Vagina (tissue), 2 donors: ENCODE measurements around the gene DAO. TPM values are rescaled to one million over a fixed set of nuclear protein-coding genes. Genes with fewer than 3 reads are reported as not detected.

ENCODE experiments used
- DNase-seq, 2 donors: peaks; one replicate each; pipeline ENCODE4 v3.0.0-alpha.2; 2017; ENCODE audit errors: extremely low spot score in 2 of 2
- H3K27ac ChIP-seq: fragments of 200-600 bp; sonication (generic); one replicate; pipeline ENCODE4 v1.5.1; 2019
- H3K27me3 ChIP-seq: fragments of 200-600 bp; sonication (generic); one replicate; pipeline ENCODE4 v1.5.1; 2019
- H3K36me3 ChIP-seq, 2 donors: fragments of 200-600 bp; sonication (generic); one replicate each; pipeline ENCODE4 v1.5.1; 2017 to 2019
- H3K4me1 ChIP-seq: fragments of 200-600 bp; sonication (generic); one replicate; pipeline ENCODE4 v1.5.1; 2019
- H3K4me3 ChIP-seq, 2 donors: fragments of 200-600 bp; sonication (generic); 1 replicate in 1 of 2; 2 replicates in 1 of 2; pipeline ENCODE4 v1.5.1; 2016 to 2019
- H3K9me3 ChIP-seq: fragments of 200-600 bp; sonication (generic); one replicate; pipeline ENCODE4 v1.5.1; 2019
- POLR2A ChIP-seq, 2 donors: fragments of 450-650 bp; IDR thresholded peaks; one replicate each; pipeline ENCODE4 v1.6.1; 2017; ENCODE audit warnings: antibody characterized with exemption in 2 of 2, mild to moderate bottlenecking in 2 of 2, moderate library complexity in 2 of 2
- POLR2AphosphoS5 ChIP-seq, 2 donors: sonication (generic); formaldehyde crosslinking; IDR thresholded peaks; one replicate each; pipeline ENCODE4 v1.9.0; 2017; ENCODE audit warnings: antibody characterized with exemption in 2 of 2, mild to moderate bottlenecking in 2 of 2, low read depth in 1 of 2; ENCODE audit not compliant: insufficient read depth in 1 of 2
- intact Hi-C: fragments of 100-400 bp; cut with DNase I; formaldehyde crosslinking; loops from one replicate; pipeline ENCODE4 v1.15.1; 2023
- total RNA-seq: library from RNA; depleted of rRNA; stranded (reverse); fragments of >200 nt; gene quantifications from one replicate; pipeline ENCODE4 v1.2.3, GENCODE V29; 2016
- TF ChIP-seq, protein P1 (sequence below), 3 experiments: fragments of 450-650 bp in 2 of 3; fragments of 200-600 bp in 1 of 3; sonication (generic) in 1 of 3; IDR thresholded peaks; one replicate each; pipeline ENCODE4 v1.5.1; 2017 to 2019; ENCODE audit warnings: antibody characterized with exemption in 3 of 3, mild to moderate bottlenecking in 2 of 3, moderate library complexity in 2 of 3

DAO gene
- total RNA-seq, 1 donor from 2014 or later: not detected

DNA sequence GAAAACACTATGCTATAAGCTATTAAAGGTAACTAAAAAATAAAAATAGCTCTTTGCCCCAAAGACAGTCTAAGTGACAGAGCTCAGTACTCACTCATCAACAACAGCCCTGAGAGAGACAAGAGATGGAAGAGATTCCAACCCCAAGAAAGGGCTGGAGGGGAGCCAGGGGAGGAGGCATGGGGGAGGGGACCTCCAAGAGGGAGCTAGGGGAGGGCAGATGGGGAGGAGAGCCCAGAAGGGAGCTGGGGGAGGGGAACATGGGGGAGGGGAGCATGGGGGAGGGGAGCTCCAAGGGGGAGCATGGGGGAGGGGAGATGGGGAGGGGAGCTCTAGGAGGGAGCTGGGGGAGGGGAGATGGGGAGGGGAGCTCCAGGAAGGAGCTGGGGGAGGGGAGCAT is 30.2 kb upstream of the DAO start:
- no peak for DNase-seq
- Histone ChIP-seq H3K36me3 (peaks cover 0 to 21% of the 10 kb centered on the region in 2 donors), H3K27me3 (no peaks in the 10 kb centered on the region), H3K4me1 (peaks cover 58% of the 10 kb centered on the region), H3K9me3 (no peaks in the 10 kb centered on the region), H3K4me3 (no peak overlapping the region), H3K27ac (no peak overlapping the region)
- intact Hi-C loops: loop anchor here (10.0 kb wide), 4 partner anchors 45 to 285 kb away; partner anchors contain the start of genes ALKBH2, ISCU, SART3 and UNG
- no peak for TF ChIP-seq POLR2A (IDR thresholded peaks at IDR 0.05)
- TF ChIP-seq, protein P1, sequence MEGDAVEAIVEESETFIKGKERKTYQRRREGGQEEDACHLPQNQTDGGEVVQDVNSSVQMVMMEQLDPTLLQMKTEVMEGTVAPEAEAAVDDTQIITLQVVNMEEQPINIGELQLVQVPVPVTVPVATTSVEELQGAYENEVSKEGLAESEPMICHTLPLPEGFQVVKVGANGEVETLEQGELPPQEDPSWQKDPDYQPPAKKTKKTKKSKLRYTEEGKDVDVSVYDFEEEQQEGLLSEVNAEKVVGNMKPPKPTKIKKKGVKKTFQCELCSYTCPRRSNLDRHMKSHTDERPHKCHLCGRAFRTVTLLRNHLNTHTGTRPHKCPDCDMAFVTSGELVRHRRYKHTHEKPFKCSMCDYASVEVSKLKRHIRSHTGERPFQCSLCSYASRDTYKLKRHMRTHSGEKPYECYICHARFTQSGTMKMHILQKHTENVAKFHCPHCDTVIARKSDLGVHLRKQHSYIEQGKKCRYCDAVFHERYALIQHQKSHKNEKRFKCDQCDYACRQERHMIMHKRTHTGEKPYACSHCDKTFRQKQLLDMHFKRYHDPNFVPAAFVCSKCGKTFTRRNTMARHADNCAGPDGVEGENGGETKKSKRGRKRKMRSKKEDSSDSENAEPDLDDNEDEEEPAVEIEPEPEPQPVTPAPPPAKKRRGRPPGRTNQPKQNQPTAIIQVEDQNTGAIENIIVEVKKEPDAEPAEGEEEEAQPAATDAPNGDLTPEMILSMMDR (IDR thresholded peaks at IDR 0.05): no peak
- TF ChIP-seq POLR2AphosphoS5 (IDR thresholded peaks at IDR 0.05; ENCODE audit: insufficient read depth in 1 of 2, low read depth in 1 of 2): no peak

DNA sequence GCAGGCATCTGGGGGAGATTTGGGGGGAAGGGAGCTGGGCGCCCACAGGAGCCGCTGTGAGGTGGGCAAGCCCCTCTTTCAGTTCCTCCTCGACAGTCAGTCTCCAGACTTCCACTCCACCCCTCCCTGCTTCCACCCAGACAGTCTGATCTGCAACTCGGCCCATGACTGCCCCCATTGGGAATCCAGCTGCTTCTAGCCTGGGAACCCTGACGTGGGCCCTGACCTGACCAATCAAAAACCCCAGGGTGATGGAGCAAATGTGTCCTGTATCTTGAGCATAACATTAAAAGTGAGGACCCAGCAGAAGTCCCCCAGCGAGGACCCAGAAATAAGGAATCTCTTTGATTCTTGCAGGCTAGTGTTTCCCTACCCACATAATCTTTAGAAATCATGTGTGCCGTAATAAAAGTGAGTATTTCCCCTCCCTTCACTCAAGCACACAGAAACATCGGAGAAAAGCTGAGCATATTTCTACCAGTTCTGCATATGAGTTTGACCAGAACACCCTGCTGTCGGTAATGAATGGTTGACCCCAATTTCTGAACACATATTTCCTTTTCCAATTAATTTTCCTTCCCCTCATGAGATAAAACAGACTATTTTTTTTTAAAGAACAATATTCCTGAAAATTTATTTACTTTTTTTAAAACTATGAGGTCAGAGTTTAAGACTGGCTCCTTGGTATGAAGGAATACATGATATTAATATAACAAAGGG is 28.9 kb upstream of the DAO start:
- intact Hi-C loops: loop anchor here (10.0 kb wide), 4 partner anchors 46 to 286 kb away; partner anchors contain the start of genes ALKBH2, ISCU, SART3 and UNG
- TF ChIP-seq POLR2A (IDR thresholded peaks at IDR 0.05) (no peak), POLR2AphosphoS5 (IDR thresholded peaks at IDR 0.05; ENCODE audit: insufficient read depth in 1 of 2, low read depth in 1 of 2) (no peak)
- TF ChIP-seq, protein P1 (IDR thresholded peaks at IDR 0.05): no peak
- Histone ChIP-seq H3K27ac (peak overlapping the region; percentile 22), H3K36me3 (peaks cover 0 to 21% of the 10 kb centered on the region in 2 donors), H3K9me3 (no peaks in the 10 kb centered on the region), H3K27me3 (no peaks in the 10 kb centered on the region), H3K4me1 (peaks cover 67% of the 10 kb centered on the region), H3K4me3 (no peak overlapping the region)
- no peak for DNase-seq

DNA sequence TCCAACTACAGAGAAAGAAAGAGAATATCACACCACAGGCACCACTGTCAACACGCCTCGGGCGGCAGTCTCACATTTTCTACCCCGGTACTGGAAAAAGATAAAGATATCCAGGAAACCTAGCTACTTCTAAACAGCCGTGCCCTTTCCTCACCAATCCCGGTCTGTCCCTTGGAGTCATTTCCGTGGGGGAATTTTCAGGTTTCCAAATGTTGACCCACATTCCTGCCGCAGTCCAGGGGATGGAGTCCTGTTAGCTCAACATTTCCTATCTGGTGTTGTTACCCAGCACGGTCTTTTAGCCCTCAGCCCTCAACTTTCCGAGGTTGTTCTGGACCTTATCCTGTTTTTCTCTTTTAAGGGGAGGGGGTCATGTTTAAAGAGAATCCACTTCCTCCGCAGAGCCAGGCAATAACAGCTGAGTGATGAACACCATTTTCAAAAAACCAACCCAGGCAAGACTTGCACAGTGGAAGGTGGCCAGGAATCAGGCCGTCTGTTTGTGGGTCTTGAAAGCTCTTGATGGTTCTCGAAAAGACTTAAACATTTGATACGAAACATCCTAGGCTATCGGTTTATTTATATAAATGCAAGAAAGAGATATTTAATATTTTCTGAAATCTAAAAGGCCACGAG is 27.1 kb upstream of the DAO start:
- Histone ChIP-seq H3K4me1 (peaks cover 55% of the 10 kb centered on the region), H3K4me3 (no peak overlapping the region), H3K36me3 (peaks cover 0 to 13% of the 10 kb centered on the region in 2 donors), H3K27me3 (no peaks in the 10 kb centered on the region), H3K9me3 (no peaks in the 10 kb centered on the region), H3K27ac (peak overlapping the region; percentile 91)
- TF ChIP-seq, protein P1 (IDR thresholded peaks at IDR 0.05): no peak
- peak in 1 of 2 donors; percentile 38 for TF ChIP-seq POLR2AphosphoS5 (IDR thresholded peaks at IDR 0.05; ENCODE audit: insufficient read depth in 1 of 2, low read depth in 1 of 2)
- intact Hi-C loops: loop anchor here (10.0 kb wide), 4 partner anchors 48 to 288 kb away; partner anchors contain the start of genes ALKBH2, ISCU, SART3 and UNG
- DNase-seq: no peak

DNA sequence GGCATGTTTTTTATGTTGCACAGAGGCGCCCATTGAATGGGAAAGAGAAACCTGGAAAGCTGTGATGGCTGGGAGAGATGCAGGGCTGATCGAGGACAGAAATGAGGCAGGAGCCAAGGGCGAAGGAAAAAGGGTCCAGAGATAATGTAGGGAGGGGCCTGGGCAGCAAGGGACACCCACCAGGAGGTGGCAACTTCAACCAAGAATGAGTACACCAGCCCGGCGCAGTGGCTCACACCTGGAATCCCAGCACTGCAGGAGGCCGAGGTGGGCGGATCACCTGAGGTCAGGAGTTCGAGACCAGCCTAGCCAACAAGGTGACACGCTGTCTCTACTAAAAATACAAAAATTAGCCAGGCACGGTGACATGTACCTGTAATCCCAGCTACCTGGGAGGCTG is 26.5 kb upstream of the DAO start:
- H3K9me3 ChIP-seq: no peaks in the 10 kb centered on the region
- no peak for TF ChIP-seq POLR2AphosphoS5 (IDR thresholded peaks at IDR 0.05; ENCODE audit: insufficient read depth in 1 of 2, low read depth in 1 of 2)
- intact Hi-C loops: loop anchor here (10.0 kb wide), 4 partner anchors 49 to 289 kb away; partner anchors contain the start of genes ALKBH2, ISCU, SART3 and UNG
- no peaks in the 10 kb centered on the region for H3K27me3 ChIP-seq
- H3K4me3 ChIP-seq: no peak overlapping the region
- DNase-seq: no peak
- peak overlapping the region; percentile 91 for H3K27ac ChIP-seq
- H3K4me1 ChIP-seq: peaks cover 61% of the 10 kb centered on the region
- peaks cover 0 to 8% of the 10 kb centered on the region in 2 donors for H3K36me3 ChIP-seq

DNA sequence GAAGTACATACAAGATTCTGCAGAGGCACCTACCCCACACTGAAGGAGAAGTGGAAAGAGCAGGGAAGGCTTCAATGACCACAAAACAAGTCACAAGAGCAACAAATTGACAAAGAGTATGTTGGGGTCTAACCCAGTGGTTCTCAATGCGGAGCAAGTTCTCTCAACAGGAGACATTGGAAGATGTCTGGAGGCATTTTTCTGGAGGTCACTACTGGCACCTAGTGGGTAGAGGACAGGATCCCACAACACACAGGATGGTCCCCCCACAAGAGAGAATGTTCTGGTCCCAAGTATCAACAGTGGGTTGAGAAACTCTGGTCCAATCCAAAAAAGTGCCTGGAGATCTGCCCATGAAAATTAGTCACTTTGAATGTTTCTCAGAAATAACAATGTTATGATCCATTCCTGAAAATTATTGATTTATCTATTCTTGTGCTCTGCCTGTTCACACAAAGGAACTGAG is 25.9 kb upstream of the DAO start:
- Histone ChIP-seq H3K4me3 (no peak overlapping the region), H3K27ac (peak overlapping the region; percentile 91), H3K9me3 (no peaks in the 10 kb centered on the region), H3K36me3 (peaks cover 0 to 2% of the 10 kb centered on the region in 2 donors), H3K27me3 (no peaks in the 10 kb centered on the region), H3K4me1 (peaks cover 61% of the 10 kb centered on the region)
- DNase-seq: no peak
- intact Hi-C loops: loop anchor here (10.0 kb wide), 4 partner anchors 49 to 289 kb away; partner anchors contain the start of genes ALKBH2, ISCU, SART3 and UNG
- no peak for TF ChIP-seq POLR2AphosphoS5 (IDR thresholded peaks at IDR 0.05; ENCODE audit: insufficient read depth in 1 of 2, low read depth in 1 of 2)
- TF ChIP-seq, protein P1 (IDR thresholded peaks at IDR 0.05): peak in 1 of 3 experiments; percentile 42
- TF ChIP-seq POLR2A (IDR thresholded peaks at IDR 0.05): no peak
